Endothelial cell of umbilical vein (primary cell): ENCODE measurements around the gene TMEM181. TPM values are rescaled to one million over a fixed set of nuclear protein-coding genes. Genes with fewer than 3 reads are reported as not detected.

ENCODE experiments used
- BruUV-seq: library from RNA; stranded (reverse); fragments of 400-500 nt; replicated peaks from 2 replicates; lab custom pipeline; 2021; lab: Mats Ljungman, UMichigan
- CTCF ChIA-PET: fragments of 300-600, 350-600 bp; sonication (Branson Sonifier 250); formaldehyde crosslinking; loops from one replicate; lab custom pipeline; 2021; ENCODE audit warnings: antibody characterized with exemption, inconsistent platforms; lab: Charles Lee
- POLR2A ChIA-PET: fragments of 300-600, 350-600 bp; sonication (Branson Sonifier 250); formaldehyde crosslinking; loops from one replicate; lab custom pipeline; 2021; ENCODE audit warnings: antibody characterized with exemption, inconsistent platforms; lab: Charles Lee
- DNase-seq: peaks from one replicate; pipeline ENCODE4 v3.0.0-alpha.2; 2011; ENCODE audit warnings: low read depth, low spot score
- FAIRE-seq: peaks from 2 replicates; lab custom pipeline; 2011; peaks lifted over from hg19 to GRCh38; lab: Jason Lieb, UNC
- H2AFZ ChIP-seq: 2 replicates; pipeline ENCODE4 v1.6.0; 2012; ENCODE audit warnings: low read depth, low read length, control low read depth, inconsistent platforms
- H3K27ac ChIP-seq: 2 replicates; pipeline ENCODE4 v1.5.1; 2011; ENCODE audit warnings: low read depth, mild to moderate bottlenecking, control low read depth, low read length, moderate library complexity; ENCODE audit not compliant: insufficient read depth
- H3K27me3 ChIP-seq, 2 experiments: 2 replicates each; pipeline versions ENCODE4 v1.6.0 to v1.6.1; 2011; ENCODE audit warnings: low read length in 2 of 2, mixed read lengths in 1 of 2; ENCODE audit not compliant: control insufficient read depth in 2 of 2, insufficient read depth in 2 of 2
- H3K36me3 ChIP-seq, 2 experiments: 2 replicates in 1 of 2; 3 replicates in 1 of 2; pipeline ENCODE4 v1.5.1; 2011; ENCODE audit warnings: low read length in 2 of 2, mild to moderate bottlenecking in 1 of 2, moderate library complexity in 1 of 2; ENCODE audit not compliant: control insufficient read depth in 2 of 2, insufficient read depth in 2 of 2; ENCODE audit errors: extremely low read depth in 1 of 2
- H3K4me1 ChIP-seq: 3 replicates; pipeline ENCODE4 v1.5.1; 2011; ENCODE audit warnings: mild to moderate bottlenecking, low read length; ENCODE audit not compliant: control insufficient read depth, insufficient read depth; ENCODE audit errors: extremely low read depth
- H3K4me2 ChIP-seq: 2 replicates; pipeline ENCODE4 v1.6.1; 2011; ENCODE audit warnings: low read length, control low read depth, mixed read lengths; ENCODE audit not compliant: insufficient read depth
- H3K4me3 ChIP-seq, 3 experiments: fragments of 200-600 bp in 1 of 3; sonication (generic), shearing (Covaris generic) in 1 of 3; replicated peaks in 1 of 3; 2 replicates each; pipeline ENCODE4 v1.5.1; 2011 to 2016; ENCODE audit warnings: control low read depth in 3 of 3, low read length in 3 of 3, mild to moderate bottlenecking in 2 of 3, inconsistent platforms in 1 of 3, low read depth in 1 of 3, moderate library complexity in 1 of 3; ENCODE audit not compliant: insufficient read depth in 1 of 3
- H3K79me2 ChIP-seq: 2 replicates; pipeline ENCODE4 v1.6.0; 2012; ENCODE audit warnings: low read length, inconsistent platforms; ENCODE audit not compliant: control insufficient read depth, insufficient read depth
- H3K9ac ChIP-seq: replicated peaks from 2 replicates; pipeline ENCODE3; 2011; ENCODE audit warnings: low read length, control low read depth; ENCODE audit not compliant: insufficient read depth; ENCODE audit errors: extremely low read depth
- H3K9me1 ChIP-seq: replicated peaks from 3 replicates; pipeline ENCODE4 v1.6.0; 2011; ENCODE audit warnings: mild to moderate bottlenecking, low read length; ENCODE audit not compliant: control insufficient read depth, insufficient read depth; ENCODE audit errors: extremely low read depth
- H3K9me3 ChIP-seq: replicated peaks from 2 replicates; pipeline ENCODE4 v1.5.1; 2012; ENCODE audit warnings: low read length, inconsistent platforms; ENCODE audit not compliant: control insufficient read depth, insufficient read depth
- H4K20me1 ChIP-seq: replicated peaks from 2 replicates; pipeline ENCODE3; 2011; ENCODE audit warnings: mild to moderate bottlenecking, low read length; ENCODE audit not compliant: control insufficient read depth, insufficient read depth; ENCODE audit errors: extremely low read depth
- CTCF ChIP-seq, 2 donors: IDR thresholded peaks; 1 replicate in 1 of 2; 2 replicates in 1 of 2; pipeline ENCODE4 v1.5.1; 2011; ENCODE audit warnings: low read length in 2 of 2, mild to moderate bottlenecking in 2 of 2, moderate library complexity in 2 of 2, control low read depth in 1 of 2, inconsistent platforms in 1 of 2, low read depth in 1 of 2; ENCODE audit not compliant: insufficient read depth in 1 of 2; ENCODE audit errors: extremely low read depth in 1 of 2
- EZH2 ChIP-seq: IDR thresholded peaks from 2 replicates; pipeline ENCODE4 v1.6.1; 2012; ENCODE audit warnings: borderline replicate concordance, low read depth, mild to moderate bottlenecking, moderate library complexity, low read length, inconsistent platforms; ENCODE audit not compliant: severe bottlenecking
- FOS ChIP-seq: IDR thresholded peaks from 2 replicates; pipeline ENCODE4 v1.6.1; 2011; ENCODE audit warnings: mild to moderate bottlenecking, low read length, moderate library complexity, borderline replicate concordance; ENCODE audit not compliant: insufficient read depth
- GATA2 ChIP-seq: IDR thresholded peaks from 2 replicates; pipeline ENCODE4 v1.7.0; 2011; ENCODE audit warnings: low read depth, mild to moderate bottlenecking, moderate library complexity, mixed read lengths, low read length; ENCODE audit not compliant: insufficient read length, insufficient read depth
- JUN ChIP-seq: IDR thresholded peaks from 2 replicates; pipeline ENCODE4 v1.6.1; 2011; ENCODE audit warnings: borderline replicate concordance, low read depth; ENCODE audit not compliant: insufficient read length, insufficient read depth
- MAX ChIP-seq: IDR thresholded peaks from 2 replicates; pipeline ENCODE4 v1.6.1; 2011; ENCODE audit not compliant: insufficient read depth, insufficient read length
- MYC ChIP-seq: IDR thresholded peaks from one replicate; pipeline ENCODE4 v1.6.1; 2011; ENCODE audit warnings: mild to moderate bottlenecking, low read depth, low read length
- POLR2A ChIP-seq: IDR thresholded peaks from 2 replicates; pipeline ENCODE4 v1.6.1; 2012; ENCODE audit warnings: low read depth, mild to moderate bottlenecking, control low read depth, low read length
- POLR2AphosphoS5 ChIP-seq: IDR thresholded peaks from 2 replicates; pipeline ENCODE4 v1.6.1; 2012; ENCODE audit warnings: low read depth, mild to moderate bottlenecking, control low read depth, low read length, moderate library complexity; ENCODE audit not compliant: insufficient read depth
- dilution Hi-C: fragments of 300-500 bp; cut with MboI; formaldehyde crosslinking; loops from one replicate; pipeline ENCODE4 v1.15.0; 2019; ENCODE audit warnings: low sequenced_read_pairs; ENCODE audit not compliant: extremely low pct_ligation_motif_present
- intact Hi-C: fragments of 100-400 bp; cut with micrococcal nuclease; formaldehyde crosslinking; loops from one replicate; pipeline ENCODE4 v1.10.0; 2022
- polyA plus RNA-seq, 4 experiments: library from polyadenylated mRNA; depleted of rRNA in 3 of 4; stranded (reverse) in 3 of 4; unstranded in 1 of 4; fragments of >200 nt; gene quantifications; 2 replicates each; pipeline versions ENCODE4 v1.2.1 to v1.2.3, GENCODE V29; 2011 to 2012; ENCODE audit warnings: missing spikeins in 1 of 4
- total RNA-seq: library from RNA; stranded (reverse); gene quantifications from 2 replicates; pipeline ENCODE4 v1.2.3, GENCODE V29; 2021

Gene TMEM181
- total and polyA plus RNA-seq, 2 donors (not counting 3 experiments of a cell fraction or from before 2014, with no cell fraction given), result 21.7 to 33.5 TPM

- ChIA-PET CTCF (interaction anchor here (0.6 to 1.2 kb wide), 3 partner anchors 231 to 397 kb away, joined by 4 to 5 read pairs (median 4); no protein-coding TSS in a partner anchor), POLR2A (no interaction called here)
- no peaks in the 10 kb centered on the region for H3K9me1 ChIP-seq
- FAIRE-seq (no peak), DNase-seq (no peak)
- H3K4me1 ChIP-seq, result no peaks in the 10 kb centered on the region
- no peak overlapping the region for H3K27ac ChIP-seq
- no peaks in the 10 kb centered on the region for H3K79me2 ChIP-seq
- intact Hi-C loops (no loop called here), dilution Hi-C loops (no loop called here)
- no peak overlapping the region for H3K4me2 ChIP-seq
- H3K4me3 ChIP-seq, result no peak overlapping the region
- peaks cover 11 to 35% of the 10 kb centered on the region in 2 experiments for H3K36me3 ChIP-seq
- no peak overlapping the region for H2AFZ ChIP-seq
- H4K20me1 ChIP-seq, result no peaks in the 10 kb centered on the region
- H3K9ac ChIP-seq, result no peak overlapping the region
- BruUV-seq, result no TSS peak
- no peaks in the 10 kb centered on the region for H3K9me3 ChIP-seq
- TF ChIP-seq GATA2, result no peak
- no peak for TF ChIP-seq MAX
- no peak for TF ChIP-seq POLR2A
- no peak for TF ChIP-seq FOS
- TF ChIP-seq MYC, result no peak
- TF ChIP-seq EZH2, result no peak
- TF ChIP-seq JUN, result no peak
- no peak for TF ChIP-seq CTCF (IDR thresholded peaks at IDR 0.05; ENCODE audit: extremely low read depth in 1 of 2, insufficient read depth in 1 of 2, low read depth in 1 of 2, low read length in 2 of 2)
- TF ChIP-seq POLR2AphosphoS5, result no peak
- no peaks in the 10 kb centered on the region for H3K27me3 ChIP-seq
Observed at GRCh38 chr6:158611039-158611438, 51.1 kb downstream of the TMEM181 start.
